GM12872 (cell line): ENCODE measurements around the gene FAM83E.

Experiments
- TF ChIP-seq, protein P1 (sequence below): IDR thresholded peaks from 3 replicates; pipeline ENCODE4 v1.5.1; 2011; ENCODE audit warnings: low read depth, mild to moderate bottlenecking, low read length, moderate library complexity; ENCODE audit not compliant: insufficient read depth

Gene FAM83E

DNA sequence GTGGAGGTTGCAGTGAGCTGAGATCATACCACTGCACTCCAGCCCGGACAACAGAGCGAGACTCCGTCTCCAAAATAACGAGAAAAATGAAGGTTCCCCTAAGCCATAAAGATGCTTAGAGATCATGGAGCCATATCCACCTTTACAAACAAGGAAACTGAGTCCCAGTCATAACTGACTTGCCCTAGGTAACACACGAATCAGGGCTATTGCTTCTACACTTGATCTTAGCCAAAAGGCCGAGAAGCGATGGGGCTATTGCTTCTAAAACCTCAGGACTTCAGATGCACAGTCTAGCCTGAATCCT, 19.1 kb upstream of the FAM83E start:
- TF ChIP-seq, protein P1, sequence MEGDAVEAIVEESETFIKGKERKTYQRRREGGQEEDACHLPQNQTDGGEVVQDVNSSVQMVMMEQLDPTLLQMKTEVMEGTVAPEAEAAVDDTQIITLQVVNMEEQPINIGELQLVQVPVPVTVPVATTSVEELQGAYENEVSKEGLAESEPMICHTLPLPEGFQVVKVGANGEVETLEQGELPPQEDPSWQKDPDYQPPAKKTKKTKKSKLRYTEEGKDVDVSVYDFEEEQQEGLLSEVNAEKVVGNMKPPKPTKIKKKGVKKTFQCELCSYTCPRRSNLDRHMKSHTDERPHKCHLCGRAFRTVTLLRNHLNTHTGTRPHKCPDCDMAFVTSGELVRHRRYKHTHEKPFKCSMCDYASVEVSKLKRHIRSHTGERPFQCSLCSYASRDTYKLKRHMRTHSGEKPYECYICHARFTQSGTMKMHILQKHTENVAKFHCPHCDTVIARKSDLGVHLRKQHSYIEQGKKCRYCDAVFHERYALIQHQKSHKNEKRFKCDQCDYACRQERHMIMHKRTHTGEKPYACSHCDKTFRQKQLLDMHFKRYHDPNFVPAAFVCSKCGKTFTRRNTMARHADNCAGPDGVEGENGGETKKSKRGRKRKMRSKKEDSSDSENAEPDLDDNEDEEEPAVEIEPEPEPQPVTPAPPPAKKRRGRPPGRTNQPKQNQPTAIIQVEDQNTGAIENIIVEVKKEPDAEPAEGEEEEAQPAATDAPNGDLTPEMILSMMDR = no peak

DNA sequence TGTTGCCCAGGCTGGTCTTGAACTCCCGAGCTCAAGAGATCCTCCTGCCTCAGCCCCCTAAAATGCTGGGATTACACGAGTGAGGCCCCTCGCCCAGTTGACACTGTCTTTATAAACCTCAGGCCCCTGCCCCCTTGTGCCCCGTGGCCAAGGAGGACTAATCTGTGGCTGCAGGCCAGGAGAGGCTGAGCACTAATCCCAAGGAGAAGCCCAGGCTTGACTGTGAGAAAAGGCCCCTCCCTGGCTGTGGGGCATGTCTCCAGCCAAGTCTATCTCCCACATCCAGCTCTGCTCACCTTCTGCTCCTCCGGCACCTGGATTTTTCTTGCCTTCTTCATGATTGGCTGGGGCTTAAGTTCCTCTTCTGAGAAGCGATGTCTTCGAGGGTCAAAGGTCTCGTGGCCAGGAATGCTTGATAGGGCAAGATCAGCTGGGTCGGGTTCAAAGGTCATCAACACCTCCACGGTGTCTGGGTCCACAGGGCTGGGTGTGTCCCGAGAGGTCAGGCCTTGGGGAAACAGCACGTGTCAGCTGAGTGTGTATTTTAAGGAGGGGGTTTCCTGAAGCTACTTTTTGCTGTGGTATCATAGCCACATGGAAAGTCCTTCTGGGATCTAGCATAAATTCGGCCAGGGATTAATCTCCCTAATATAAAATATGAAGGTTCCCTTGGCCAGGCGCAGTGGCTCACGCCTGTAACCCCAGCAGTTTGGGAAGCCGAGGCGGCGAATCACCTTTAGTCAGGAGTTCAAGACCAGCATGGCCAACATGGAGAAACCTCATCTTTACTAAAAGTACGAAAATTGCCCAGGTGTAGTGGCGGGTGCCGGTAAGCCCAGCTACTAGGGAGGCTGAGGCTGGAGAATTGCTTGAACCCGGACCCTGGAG, 18.5 kb upstream of the FAM83E start:
- TF ChIP-seq, protein P1 = no peak

GRCh38 chr19:48632692-48633147, 17.8 kb upstream of the FAM83E start:
- TF ChIP-seq, protein P1 = no peak

DNA sequence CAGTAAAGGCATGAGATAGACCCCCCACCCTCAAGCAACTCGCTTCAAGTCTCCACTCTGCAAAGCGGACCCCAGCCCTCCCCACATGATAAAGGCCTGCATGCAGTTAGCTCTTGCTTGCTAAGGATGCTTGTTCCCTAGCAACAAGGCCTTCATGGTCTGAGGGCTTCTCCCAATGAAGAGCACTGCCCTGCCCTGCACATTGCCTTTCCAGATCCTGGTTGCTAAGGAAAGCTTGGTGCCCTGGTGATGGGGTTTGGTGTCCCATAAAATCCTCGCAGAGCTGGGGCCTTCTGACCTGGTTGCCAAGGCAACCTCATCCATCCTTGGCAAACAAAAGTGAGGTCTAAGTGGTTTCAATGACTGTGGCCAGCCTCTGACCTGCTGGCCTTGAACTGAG, 16.3 kb upstream of the FAM83E start:
- TF ChIP-seq, protein P1 = no peak

DNA sequence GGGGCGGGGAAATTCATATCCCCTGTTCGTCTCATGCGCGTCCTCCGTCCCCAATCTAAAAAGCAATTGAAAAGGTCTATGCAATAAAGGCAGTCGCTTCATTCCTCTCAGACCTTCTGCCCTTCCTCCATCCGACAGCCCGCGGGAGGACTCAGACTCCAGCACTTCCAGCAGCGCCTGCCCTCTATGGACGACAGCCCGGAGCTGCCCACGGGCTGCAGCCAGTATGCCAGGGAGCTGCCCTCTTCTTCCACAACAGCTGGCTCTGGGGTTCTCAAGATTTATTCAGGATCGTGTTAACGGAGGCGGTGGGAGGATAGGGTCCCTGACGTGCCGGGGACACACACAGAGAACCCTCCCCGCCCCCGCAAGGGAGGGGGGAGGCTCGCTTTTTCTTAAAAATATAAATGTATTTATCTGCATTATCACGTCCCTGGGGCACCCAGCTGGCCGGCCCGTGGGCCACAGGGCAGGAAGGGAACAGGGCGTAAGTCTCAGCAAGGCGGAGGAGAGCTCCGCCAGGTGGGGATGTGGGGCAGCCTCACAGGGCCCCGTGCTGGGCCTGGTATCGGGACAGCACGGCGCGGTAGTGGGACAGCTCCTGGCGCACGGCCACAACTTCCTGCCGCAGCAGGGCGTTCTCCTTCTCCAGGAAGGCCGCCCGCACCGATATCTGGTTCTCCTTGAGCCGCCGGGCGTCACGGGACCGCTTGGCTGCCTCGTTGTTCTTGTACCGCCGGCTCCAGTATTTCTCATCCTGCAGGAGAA, 15.6 kb upstream of the FAM83E start:
- TF ChIP-seq, protein P1 = no peak

DNA sequence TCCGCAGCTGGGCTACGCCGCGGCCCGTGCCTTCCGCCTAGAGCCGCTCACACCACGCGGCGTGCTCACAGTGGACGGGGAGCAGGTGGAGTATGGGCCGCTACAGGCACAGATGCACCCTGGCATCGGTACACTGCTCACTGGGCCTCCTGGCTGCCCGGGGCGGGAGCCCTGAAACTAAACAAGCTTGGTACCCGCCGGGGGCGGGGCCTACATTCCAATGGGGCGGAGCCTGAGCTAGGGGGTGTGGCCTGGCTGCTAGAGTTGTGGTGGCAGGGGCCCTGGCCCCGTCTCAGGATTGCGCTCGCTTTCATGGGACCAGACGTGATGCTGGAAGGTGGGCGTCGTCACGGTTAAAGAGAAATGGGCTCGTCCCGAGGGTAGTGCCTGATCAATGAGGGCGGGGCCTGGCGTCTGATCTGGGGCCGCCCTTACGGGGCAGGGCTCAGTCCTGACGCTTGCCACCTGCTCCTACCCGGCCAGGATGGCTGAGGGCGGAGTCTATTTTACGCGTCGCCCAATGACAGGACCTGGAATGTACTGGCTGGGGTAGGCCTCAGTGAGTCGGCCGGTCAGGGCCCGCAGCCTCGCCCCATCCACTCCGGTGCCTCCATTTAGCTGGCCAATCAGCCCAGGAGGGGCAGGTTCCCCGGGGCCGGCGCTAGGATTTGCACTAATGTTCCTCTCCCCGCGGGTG, 14.9 kb upstream of the FAM83E start:
- TF ChIP-seq, protein P1 = no peak

GRCh38 chr19:48629297-48629598, 14.4 kb upstream of the FAM83E start:
- TF ChIP-seq, protein P1 = no peak
